Stimulated activated CD4-positive, alpha-beta T cell treated with anti-CD3 and anti-CD28 coated beads, Interleukin-12 subunit alpha, Interleukin-12 subunit beta, amount 100 ng/mL, for 48 hours (primary cell): ENCODE measurements around the gene CPA5.
A peak's percentile ranks its signal among the peaks of the same experiment; 100 is the strongest.

Experiments
- DNase-seq, 3 donors: peaks; one replicate each; pipeline ENCODE4 v3.0.0-alpha.2; 2020; ENCODE audit warnings: low read depth in 2 of 3, low spot score in 1 of 3

The CPA5 gene

DNA sequence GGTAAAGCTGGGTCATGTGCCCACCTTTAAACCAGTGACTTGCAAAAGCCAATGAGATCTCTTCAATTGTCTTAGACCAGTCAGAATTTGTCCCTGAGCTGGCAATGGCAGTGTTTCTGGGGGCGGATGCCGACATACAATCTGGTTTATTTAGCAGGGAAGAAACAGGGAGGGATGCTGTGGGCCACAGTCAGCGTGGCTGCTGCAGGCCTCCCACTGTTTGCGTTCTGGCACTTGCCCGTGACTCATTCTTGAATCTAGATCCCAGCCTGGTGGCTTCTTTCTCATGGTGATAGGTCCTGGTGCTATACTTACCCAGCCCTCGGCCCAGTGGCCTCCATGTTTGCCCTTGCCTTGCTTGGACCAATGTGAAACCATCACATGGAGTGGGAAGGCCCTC is 32.6 kb downstream of the CPA5 start:
- DNase-seq: no peak

DNA sequence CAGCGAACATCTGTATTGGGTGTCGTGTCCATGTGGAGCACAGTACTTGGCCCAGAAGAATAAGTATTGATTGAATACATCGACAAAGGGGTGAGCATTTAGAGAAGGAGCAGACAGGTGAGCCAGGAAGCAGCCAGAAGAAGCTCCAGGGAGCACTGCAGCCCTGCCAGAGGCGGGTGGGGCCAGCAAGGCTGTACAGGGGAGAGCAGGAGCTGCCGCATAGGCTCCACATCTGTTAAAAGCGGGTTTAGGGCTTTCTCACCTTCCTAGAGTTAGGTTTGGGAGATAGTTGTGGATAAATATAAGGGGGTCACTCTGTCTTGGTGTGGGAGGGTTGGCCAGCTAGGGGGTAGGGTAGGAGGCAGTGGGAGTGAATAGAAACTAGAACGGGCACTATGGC is 34.4 kb downstream of the CPA5 start:
- DNase-seq: no peak

DNA sequence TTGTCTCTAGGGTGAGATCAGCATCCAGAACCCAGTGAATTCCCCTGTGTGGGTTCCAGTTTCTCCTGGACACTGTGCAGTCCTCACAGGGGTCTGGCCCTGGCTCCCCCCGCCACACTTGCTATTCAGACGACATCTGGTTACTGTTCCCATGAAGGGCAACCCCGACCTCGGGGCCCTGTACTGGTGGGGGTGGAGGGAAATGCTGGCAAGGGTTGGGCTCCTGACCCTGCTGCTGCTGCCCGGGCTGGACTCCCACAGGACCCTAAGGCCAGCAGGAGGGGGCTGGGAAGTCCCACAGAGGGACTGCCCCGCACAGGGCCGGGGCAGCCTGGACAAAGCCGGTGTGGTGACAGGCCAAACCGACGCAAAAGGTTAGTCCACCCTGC is 34.9 kb downstream of the CPA5 start:
- no peak for DNase-seq

DNA sequence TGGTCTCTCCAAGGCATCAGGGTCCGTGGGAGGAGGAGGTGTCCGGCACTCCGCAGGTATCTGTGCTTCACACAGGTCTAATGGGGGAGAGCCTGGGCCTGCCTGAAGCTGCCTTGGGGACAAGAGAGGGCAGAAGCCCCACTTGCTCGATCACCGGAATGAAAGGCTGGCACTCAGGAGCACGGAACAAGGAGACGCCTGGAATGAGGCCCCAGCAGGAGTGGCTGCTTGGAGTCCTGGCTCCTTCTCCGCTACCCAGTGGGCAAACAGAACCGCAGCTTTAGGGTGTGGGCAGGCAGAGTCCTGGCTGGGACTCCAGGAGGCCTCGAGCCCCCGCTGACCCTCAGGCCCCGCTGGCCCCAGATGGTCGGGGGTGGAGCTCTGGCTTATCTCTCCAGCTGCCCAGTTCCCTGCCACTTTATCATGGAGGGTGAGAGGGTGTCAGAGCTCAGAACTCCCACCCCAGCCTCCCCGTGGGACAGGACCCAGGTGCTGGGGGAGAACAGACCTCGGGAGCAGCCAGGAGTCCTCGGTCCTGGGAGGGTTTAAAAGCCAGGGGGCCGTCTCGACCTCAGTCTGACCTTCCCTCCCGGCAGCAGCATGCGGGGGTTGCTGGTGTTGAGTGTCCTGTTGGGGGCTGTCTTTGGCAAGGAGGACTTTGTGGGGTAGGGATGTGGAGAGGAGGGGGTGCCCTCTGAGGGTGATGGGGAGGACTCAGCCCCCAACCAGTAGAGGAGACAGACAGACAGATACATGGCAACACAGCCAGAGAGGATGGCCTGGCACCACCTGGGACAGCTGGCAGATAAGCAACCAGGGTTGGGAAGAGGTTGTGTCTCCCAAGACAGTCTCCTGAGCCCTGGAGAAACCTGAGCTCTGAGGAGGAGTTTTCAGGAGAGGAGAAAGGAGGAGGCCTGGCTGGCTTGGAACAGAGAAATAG is 35.6 kb downstream of the CPA5 start, which contains the start of gene CPA1:
TSS of gene CPA1 (plus strand) at position 574 of the 940 bp plus-strand sequence. CDS start at position 601, 27 bp downstream.
- no peak for DNase-seq

DNA sequence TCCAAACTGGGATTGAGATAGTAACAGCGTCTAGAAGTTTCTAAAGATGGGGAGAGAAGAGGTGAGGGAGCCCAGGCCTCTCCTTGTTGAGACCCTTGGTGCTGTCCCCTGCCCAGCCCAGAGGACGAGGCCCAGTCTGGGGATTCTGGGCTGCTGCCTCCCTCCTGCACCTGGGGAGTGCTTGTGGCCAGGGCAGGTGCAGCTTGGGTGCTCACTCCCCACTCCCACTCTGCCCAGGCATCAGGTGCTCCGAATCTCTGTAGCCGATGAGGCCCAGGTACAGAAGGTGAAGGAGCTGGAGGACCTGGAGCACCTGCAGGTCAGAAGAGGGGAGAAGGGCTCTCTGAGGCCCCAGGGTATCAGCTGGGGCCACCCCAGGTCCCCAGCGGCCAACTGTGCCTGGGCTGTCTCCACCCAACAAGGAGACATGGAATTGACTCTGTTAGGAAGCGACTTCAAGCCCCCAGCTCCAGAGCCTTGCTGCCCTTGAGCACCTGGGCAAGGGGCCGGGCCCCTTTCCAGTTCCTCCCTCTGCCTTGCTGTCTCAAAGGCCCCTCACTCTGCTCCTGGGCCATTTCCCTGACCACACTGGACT is 36.3 kb downstream of the CPA5 start:
- DNase-seq: no peak

DNA sequence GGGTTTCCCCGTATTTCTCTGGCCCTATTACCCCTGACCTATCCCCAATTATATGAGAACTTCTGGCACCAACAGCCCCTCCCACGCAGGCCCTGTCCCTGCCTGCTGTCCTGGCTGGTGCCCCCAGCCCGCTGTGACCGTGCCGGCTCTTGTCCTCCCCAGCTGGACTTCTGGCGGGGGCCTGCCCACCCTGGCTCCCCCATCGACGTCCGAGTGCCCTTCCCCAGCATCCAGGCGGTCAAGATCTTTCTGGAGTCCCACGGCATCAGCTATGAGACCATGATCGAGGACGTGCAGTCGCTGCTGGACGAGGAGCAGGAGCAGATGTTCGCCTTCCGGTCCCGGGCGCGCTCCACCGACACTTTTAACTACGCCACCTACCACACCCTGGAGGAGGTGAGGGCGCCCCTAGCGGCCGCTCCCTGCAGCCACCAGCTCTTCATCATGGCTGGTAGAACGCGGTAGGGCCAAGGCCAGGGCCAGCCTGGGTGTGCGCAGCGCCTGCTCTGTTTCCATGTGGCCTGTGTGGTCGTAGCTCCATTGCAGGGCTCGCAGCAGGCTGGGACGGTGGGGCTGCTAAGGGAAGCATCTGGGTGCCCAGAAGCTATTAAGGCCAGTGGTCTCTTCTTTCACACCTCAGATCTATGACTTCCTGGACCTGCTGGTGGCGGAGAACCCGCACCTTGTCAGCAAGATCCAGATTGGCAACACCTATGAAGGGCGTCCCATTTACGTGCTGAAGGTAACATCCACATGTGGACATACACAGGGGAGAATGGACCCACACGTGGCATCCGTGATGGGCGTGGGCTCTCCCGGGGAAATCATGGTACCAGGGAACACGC is 37.1 kb downstream of the CPA5 start:
- DNase-seq: no peak

DNA sequence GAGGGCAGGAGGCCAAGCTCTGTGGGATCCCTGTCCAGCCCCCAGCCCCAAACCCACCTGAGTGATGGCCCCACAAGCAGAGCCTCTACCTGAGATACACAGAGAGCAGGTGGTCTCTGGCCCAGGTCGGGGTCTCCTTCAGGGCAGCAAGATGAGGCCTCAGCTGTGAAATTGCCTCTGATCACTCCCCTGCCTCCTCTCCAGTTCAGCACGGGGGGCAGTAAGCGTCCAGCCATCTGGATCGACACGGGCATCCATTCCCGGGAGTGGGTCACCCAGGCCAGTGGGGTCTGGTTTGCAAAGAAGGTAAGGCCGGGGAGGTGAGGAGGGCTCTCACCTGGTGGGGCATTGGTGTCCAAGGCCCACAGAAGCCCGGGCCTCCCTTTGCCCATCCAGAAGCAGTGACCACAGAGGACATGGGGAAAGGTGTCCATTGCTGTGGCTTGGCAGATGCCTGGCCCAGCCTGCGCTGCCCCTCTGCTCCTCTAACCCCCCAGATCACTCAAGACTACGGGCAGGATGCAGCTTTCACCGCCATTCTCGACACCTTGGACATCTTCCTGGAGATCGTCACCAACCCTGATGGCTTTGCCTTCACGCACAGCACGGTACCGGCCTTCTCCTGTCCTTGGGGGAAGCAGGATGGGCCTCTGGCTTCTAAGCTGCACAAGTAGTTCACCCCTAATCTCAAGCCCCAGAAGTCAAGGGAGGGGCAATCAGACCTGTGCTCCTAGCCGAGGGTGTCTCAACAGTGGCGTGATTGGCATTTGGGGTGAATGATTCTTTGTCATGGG is 38.8 kb downstream of the CPA5 start:
- no peak for DNase-seq

DNA sequence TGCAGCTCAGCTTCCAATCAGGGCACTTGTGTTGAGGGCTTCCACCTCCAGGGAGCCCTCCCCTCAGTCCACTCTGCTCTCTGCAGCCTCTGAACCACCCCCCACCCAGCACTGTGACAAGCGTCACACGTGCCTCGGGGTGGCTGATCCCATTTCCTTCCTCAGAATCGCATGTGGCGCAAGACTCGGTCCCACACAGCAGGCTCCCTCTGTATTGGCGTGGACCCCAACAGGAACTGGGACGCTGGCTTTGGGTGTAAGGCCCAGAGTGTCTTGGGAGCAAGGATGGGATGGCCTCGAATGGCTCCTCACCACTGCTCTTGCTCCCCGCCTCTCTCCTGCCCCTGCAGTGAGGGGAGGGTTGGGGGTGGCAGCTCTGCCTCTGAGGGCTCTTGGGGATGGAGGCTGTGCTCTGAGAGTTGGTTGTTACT is 39.8 kb downstream of the CPA5 start:
- no peak for DNase-seq

DNA sequence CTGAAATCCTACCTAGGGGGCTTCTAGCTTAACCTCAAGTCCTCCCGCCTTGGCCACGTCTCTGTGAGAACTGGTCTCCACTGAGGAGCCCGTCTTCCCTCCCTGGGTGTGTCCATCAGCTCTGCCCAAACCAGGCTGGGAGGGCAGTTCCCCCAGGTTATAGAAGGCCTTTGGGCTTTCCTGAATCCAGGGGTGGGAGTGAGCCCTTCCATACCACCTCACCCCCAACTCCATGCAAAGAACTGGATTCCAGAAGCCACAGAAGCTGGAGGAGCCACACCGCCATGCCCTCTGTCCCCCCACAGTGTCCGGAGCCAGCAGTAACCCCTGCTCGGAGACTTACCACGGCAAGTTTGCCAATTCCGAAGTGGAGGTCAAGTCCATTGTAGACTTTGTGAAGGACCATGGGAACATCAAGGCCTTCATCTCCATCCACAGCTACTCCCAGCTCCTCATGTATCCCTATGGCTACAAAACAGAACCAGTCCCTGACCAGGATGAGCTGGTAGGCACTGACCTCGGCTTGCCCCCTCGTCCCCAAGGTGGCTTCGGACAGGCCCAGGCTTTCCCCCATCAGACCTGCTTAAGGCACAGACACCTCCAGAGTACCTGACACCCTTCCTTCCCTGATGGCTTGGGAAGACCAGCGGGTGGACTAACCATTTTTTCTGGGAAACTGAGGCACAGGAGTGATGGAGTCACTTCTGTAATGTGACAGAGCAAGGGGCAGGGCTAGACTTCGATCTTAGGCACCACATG is 40.4 kb downstream of the CPA5 start:
- DNase-seq: no peak

DNA sequence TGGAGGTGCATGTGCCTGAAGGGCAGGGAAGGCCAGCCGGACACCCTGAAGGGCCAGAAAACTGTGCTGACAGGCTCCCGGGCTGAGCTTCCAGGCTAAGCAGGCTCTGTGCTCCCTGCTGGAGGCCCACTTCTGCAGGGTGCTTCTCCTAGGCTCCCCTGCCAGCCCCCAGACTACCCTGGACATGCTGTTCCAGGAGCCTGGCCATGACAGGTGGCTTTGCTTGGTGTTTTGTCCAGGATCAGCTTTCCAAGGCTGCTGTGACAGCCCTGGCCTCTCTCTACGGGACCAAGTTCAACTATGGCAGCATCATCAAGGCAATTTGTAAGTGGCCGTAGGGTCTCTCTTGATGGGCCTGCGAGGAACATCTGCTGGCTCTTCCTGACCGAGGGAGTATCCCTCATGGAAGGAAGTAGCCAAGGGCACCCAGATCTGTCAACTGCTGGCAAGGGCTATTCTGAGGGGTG is 41.0 kb downstream of the CPA5 start:
- DNase-seq: no peak

DNA sequence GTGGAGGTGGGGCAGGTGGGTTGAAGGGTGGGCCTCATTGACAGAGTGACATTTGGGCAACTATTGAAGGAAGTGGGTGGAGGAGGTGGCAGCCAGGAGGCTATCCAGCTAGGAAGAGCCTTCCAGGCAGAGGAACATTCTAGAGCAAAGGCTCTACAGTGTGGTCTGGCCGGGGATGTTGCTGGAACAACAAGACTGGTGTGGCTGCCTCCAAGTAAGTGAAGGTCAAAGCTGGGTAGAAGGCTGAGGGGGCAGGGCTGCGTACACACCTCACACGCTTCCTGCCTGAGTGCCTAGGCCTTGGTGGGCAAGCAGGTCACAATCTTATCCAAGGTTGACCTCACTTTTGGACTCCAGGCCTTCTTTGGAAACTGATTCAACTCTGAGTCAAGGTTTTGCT is 42.3 kb downstream of the CPA5 start:
- no peak for DNase-seq

DNA sequence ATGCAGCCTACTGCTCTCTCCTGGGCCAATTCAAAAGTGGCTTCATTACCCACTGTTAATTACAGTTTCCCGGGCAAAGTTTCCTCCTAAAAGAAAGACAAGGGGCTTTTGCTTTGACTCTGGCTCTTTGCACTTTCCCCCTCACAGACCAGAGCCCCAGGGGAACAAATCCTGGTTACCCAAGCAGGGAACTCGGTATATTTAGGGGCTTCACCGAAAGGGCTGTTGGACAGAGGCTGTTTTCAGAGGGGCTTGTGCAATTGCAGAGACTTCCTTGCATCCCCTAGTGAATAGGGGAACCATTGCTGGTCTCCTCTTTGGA is 42.7 kb downstream of the CPA5 start:
- DNase-seq: no peak

DNA sequence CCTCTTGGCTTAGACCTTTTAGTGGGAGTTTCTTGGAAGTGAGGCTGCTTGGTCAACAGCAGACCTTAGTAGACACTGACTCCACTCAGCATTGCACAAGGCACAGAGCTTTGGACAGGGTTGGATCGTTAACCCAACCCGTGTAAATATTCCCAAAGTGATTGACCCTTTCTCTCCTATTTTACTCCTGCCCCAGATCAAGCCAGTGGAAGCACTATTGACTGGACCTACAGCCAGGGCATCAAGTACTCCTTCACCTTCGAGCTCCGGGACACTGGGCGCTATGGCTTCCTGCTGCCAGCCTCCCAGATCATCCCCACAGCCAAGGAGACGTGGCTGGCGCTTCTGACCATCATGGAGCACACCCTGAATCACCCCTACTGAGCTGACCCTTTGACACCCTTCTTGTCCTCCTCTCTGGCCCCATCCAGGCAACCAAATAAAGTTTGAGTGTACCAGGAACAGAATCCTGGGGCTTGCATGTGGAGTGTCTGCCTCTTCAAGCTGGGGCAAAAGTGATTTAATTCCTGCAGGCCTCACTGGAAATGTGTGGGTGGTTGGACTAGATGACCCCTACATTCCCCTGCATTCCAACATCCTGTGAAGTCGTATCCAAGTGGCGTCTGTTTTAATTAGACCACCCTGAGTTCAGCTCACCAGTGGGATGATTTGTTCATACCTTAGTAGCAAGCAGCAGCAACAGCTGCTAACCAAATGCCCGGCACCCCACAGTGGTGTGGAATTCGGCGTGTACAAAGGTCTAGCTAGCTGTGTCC is 43.2 kb downstream of the CPA5 start:
- no peak for DNase-seq

DNA sequence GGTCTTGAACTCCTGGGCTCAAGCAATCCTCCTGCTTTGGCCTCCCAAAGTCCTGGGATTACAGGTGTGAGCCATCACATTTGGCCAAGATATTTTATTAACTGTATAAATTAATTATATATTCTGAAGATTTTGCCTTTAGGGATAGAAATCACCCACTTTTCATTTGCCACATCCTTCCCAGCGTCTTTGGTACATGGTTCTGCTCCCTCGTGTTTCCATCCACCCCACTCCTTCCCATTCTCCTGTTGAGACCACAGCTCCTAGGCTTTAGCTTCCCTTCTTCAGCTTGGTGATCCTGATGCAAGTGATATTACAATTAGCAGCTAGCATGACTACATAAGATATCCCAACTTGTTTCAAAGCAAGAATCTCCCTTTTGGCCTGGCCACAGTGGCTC is 44.1 kb downstream of the CPA5 start:
- DNase-seq: no peak

DNA sequence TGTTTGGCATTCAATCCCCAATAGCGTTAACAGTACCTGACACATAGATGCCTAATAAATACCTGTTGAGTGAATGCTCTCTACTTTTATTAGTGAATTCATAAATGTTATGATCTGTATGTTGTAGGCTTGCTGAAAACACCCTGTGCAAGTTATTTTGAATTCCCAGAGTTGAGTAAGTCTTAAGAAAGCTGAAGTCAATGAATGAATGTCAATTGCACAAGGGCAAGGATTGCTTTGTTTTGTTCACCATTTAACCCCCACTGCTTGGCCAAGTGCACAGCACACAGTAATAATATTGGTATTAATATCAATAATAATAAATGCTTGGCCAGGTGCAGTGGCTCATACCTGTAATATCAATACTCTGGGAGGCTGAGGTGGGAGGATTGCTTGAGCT is 45.9 kb downstream of the CPA5 start:
- no peak for DNase-seq

DNA sequence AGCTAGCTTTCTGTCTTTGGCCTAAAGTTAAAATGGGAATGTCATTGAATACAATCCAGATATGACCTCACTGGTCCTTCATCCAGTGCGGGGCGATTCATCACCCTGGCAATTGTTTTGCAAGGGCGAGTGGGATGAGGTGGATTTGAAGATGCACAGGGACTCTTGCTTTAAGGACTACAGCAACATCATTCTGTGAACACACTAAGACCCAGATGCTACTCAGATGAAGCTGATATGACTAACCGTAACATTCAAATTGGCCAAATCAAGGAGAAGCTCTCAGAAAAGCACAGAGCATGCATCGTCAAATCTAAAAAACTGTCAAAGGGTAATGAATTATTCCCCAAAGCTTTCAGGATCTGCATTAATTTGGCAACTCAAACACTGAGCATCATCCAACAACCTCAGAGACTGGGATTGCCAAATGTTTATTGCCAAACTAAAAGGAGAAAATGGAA is 48.5 kb downstream of the CPA5 start:
- DNase-seq: no peak

DNA sequence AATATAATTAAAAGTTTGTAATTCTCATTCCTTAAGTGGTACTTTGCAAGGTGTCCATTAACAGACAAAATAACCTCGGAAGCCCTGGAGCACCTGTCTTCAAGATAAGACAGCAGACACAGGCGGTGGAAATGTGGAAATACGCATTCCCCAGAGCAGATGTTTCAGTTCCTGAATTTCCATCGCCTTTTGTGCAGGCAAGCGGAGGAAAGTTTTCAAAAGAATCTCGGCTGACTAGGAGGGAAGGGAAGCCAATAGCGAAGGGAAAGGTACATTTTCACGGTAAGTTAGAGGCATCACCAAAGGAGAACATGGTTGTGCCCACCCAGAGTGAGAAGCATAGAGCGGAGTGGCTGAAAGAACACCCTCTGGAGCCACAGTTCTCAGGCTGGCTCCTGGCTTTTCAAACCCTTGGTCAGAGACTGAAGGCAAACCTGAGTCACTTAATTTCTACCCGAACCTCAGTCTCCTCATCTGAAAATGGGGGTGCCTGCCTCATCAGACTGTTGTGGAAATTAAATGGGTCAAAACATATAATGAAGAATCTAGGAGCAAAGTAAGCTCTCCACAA is 49.3 kb downstream of the CPA5 start:
- DNase-seq: no peak

DNA sequence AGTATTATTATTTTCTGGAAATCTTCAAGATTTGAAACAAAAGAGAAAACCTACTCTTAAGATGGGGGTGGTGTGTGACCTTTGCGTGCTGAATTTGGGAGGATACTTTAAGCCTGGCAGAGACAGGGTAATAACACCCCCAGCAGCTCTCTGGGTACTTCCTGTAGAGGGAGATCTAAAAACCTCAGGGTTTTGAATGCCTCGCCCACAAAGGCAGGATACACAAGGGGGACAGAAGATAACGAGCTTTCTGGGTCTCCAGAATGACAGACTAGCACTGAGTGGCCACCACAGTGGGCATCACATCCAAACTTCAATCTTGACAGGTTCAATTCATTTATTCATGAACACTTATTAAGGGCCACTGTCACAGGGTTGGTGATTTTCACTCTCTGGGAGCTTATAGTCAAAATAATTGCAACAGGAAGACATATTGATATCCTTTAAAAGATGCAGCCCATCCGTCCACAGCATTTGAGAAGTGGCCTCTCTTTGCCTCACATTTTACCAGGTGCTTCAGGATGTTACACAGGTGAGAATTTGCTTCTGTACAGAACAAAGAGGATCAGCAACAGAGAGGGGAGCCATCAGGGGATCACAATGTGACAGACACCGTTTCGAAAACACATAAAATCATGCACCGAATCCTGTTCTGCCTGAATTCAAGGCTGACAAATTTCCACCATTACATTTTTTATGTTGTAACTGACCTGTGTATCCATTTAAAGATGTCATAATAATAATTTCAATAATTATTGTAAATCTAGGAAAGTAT is 50.0 kb downstream of the CPA5 start:
- DNase-seq: peak in 1 of 3 donors; percentile 9
